NCI-H2029 (cell line): ENCODE data around the gene UQCC2.

ENCODE experiments used
- DNase-seq: peaks from one replicate; lab custom pipeline; 2025; lab: John Stamatoyannopoulos, UW

The UQCC2 gene

GRCh38 chr6:33676416-33677142 is 34.9 kb downstream of the UQCC2 start:
- no peak for DNase-seq

GRCh38 chr6:33675968-33676367 is 35.5 kb downstream of the UQCC2 start:
- DNase-seq = no peak

GRCh38 chr6:33673851-33674250 is 37.6 kb downstream of the UQCC2 start:
- DNase-seq = no peak

- no peak for DNase-seq
Measured at GRCh38 chr6:33672808-33673207, 38.7 kb downstream of the UQCC2 start.

GRCh38 chr6:33671744-33672072 is 39.8 kb downstream of the UQCC2 start:
- no peak for DNase-seq

- no peak for DNase-seq
Measured at GRCh38 chr6:33670971-33671743, 40.3 kb downstream of the UQCC2 start.

GRCh38 chr6:33670086-33670660 is 41.3 kb downstream of the UQCC2 start:
- DNase-seq = no peak

- DNase-seq = no peak
Measured at GRCh38 chr6:33668914-33669313, 42.6 kb downstream of the UQCC2 start.

- no peak for DNase-seq
Measured at GRCh38 chr6:33668328-33668727, 43.2 kb downstream of the UQCC2 start.

- no peak for DNase-seq
Measured at GRCh38 chr6:33667776-33668175, 43.7 kb downstream of the UQCC2 start.

GRCh38 chr6:33667072-33667471 is 44.4 kb downstream of the UQCC2 start:
- DNase-seq = no peak

GRCh38 chr6:33665957-33666356 is 45.5 kb downstream of the UQCC2 start:
- no peak for DNase-seq

GRCh38 chr6:33664506-33665057 is 46.9 kb downstream of the UQCC2 start:
- no peak for DNase-seq

GRCh38 chr6:33663727-33664449 is 47.6 kb downstream of the UQCC2 start:
- no peak for DNase-seq

- DNase-seq = no peak
Measured at GRCh38 chr6:33663028-33663427, 48.5 kb downstream of the UQCC2 start.

- DNase-seq = no peak
Measured at GRCh38 chr6:33662318-33662717, 49.2 kb downstream of the UQCC2 start.

- peak; percentile 60 for DNase-seq
Measured at GRCh38 chr6:33661106-33661838, 50.2 kb downstream of the UQCC2 start.

- DNase-seq = no peak
Measured at GRCh38 chr6:33659986-33660385, 51.5 kb downstream of the UQCC2 start.

- no peak for DNase-seq
Measured at GRCh38 chr6:33658982-33659689, 52.4 kb downstream of the UQCC2 start.

GRCh38 chr6:33656844-33657243 is 54.7 kb downstream of the UQCC2 start:
- no peak for DNase-seq
